Stimulated activated CD4-positive, alpha-beta T cell treated with anti-CD3 and anti-CD28 coated beads, Interleukin-12 subunit alpha, Interleukin-12 subunit beta, amount 100 ng/mL, for 48 hours (primary cell): ENCODE results near the gene ZNF469.

ENCODE experiments used
- DNase-seq, 3 donors: peaks; one replicate each; pipeline ENCODE4 v3.0.0-alpha.2; 2020; ENCODE audit warnings: low read depth in 2 of 3, low spot score in 1 of 3

ZNF469 gene

GRCh38 chr16:88392616-88393015 lies 9.9 kb downstream of the ZNF469 start:
- DNase-seq: no peak

GRCh38 chr16:88393034-88393433 lies 10.3 kb downstream of the ZNF469 start:
- no peak for DNase-seq

- no peak for DNase-seq
Observed at GRCh38 chr16:88393571-88393970, 10.8 kb downstream of the ZNF469 start.

- DNase-seq: no peak
Observed at GRCh38 chr16:88394426-88394825, 11.7 kb downstream of the ZNF469 start.

- DNase-seq: no peak
Observed at GRCh38 chr16:88395669-88396584, 13.2 kb downstream of the ZNF469 start.

- no peak for DNase-seq
Observed at GRCh38 chr16:88398170-88398873, 15.6 kb downstream of the ZNF469 start.

GRCh38 chr16:88398874-88399178 lies 16.1 kb downstream of the ZNF469 start:
- DNase-seq: no peak

GRCh38 chr16:88400186-88400585 lies 17.4 kb downstream of the ZNF469 start:
- no peak for DNase-seq

GRCh38 chr16:88401604-88402246 lies 19.0 kb downstream of the ZNF469 start:
- no peak for DNase-seq

GRCh38 chr16:88402551-88403240 lies 19.9 kb downstream of the ZNF469 start:
- no peak for DNase-seq

- no peak for DNase-seq
Observed at GRCh38 chr16:88403794-88404581, 21.2 kb downstream of the ZNF469 start.

GRCh38 chr16:88404769-88405168 lies 22.0 kb downstream of the ZNF469 start:
- DNase-seq: no peak

- no peak for DNase-seq
Observed at GRCh38 chr16:88405216-88406060, 22.7 kb downstream of the ZNF469 start.

GRCh38 chr16:88406096-88407041 lies 23.6 kb downstream of the ZNF469 start:
- no peak for DNase-seq

- DNase-seq: no peak
Observed at GRCh38 chr16:88407042-88407420, 24.3 kb downstream of the ZNF469 start.

- DNase-seq: no peak
Observed at GRCh38 chr16:88407807-88408206, 25.0 kb downstream of the ZNF469 start.

GRCh38 chr16:88408561-88409142 lies 25.9 kb downstream of the ZNF469 start:
- no peak for DNase-seq
